Sigmoid colon (tissue), 7 donors: ENCODE measurements around the gene ASAH2B. TPM values are rescaled to one million over a fixed set of nuclear protein-coding genes. Genes with fewer than 3 reads are reported as not detected.

ENCODE experiments used
- DNase-seq: peaks from one replicate; pipeline ENCODE4 v3.0.0-alpha.2; 2019
- H3K27ac ChIP-seq, 4 donors: fragments of 200-600 bp; sonication (generic); one replicate each; pipeline ENCODE4 v1.5.1; 2016 to 2019; ENCODE audit warnings: mild to moderate bottlenecking in 1 of 4
- H3K27me3 ChIP-seq, 3 donors: fragments of 200-600 bp; sonication (generic); one replicate each; pipeline ENCODE4 v1.5.1; 2019; ENCODE audit warnings: mild to moderate bottlenecking in 1 of 3
- H3K36me3 ChIP-seq, 4 donors: fragments of 200-600 bp; sonication (generic); one replicate each; pipeline ENCODE4 v1.5.1; 2016 to 2019
- H3K4me1 ChIP-seq, 4 donors: fragments of 200-600 bp; sonication (generic); one replicate each; pipeline ENCODE4 v1.5.1; 2017 to 2019
- H3K4me3 ChIP-seq, 4 donors: fragments of 200-600 bp; sonication (generic); one replicate each; pipeline ENCODE4 v1.5.1; 2017 to 2019; ENCODE audit warnings: mild to moderate bottlenecking in 2 of 4, moderate library complexity in 1 of 4
- H3K9me3 ChIP-seq, 4 donors: fragments of 200-600 bp in 3 of 4; sonication (generic) in 3 of 4; one replicate each; pipeline versions ENCODE4 v1.5.1 to v1.6.1; 2013 to 2019
- EP300 ChIP-seq, 4 donors: sonication (generic); formaldehyde crosslinking; IDR thresholded peaks; one replicate each; pipeline ENCODE4 v1.6.1; 2017; ENCODE audit warnings: antibody characterized with exemption in 4 of 4
- POLR2A ChIP-seq, 2 donors: fragments of 450-650 bp; IDR thresholded peaks; one replicate each; pipeline ENCODE4 v1.6.1; 2016; ENCODE audit warnings: antibody characterized with exemption in 2 of 2, mild to moderate bottlenecking in 2 of 2, moderate library complexity in 2 of 2
- POLR2AphosphoS5 ChIP-seq, 4 donors: sonication (generic); formaldehyde crosslinking; IDR thresholded peaks; one replicate each; pipeline ENCODE4 v1.6.1; 2017; ENCODE audit warnings: antibody characterized with exemption in 4 of 4
- WGBS, 2 donors: extraction: QIAGEN DNeasy Blood & Tissue Kit; methylation state at CpG; one replicate each; pipeline ENCODE4 v1.1.7; 2013; 5-methylcytosine and 5-hydroxymethylcytosine counted together
- intact Hi-C: fragments of 100-400 bp; cut with DNase I; formaldehyde crosslinking; loops from one replicate; pipeline ENCODE4 v1.15.1; 2023
- polyA plus RNA-seq, 3 donors: library from polyadenylated mRNA; stranded (reverse); fragments of 200-250 nt; gene quantifications; one replicate each; pipeline ENCODE4 v1.2.3, GENCODE V29; 2013
- total RNA-seq, 4 donors: library from RNA; depleted of rRNA; stranded (reverse); fragments of >200 nt; gene quantifications; one replicate each; pipeline ENCODE4 v1.1.0, GENCODE V29; 2016
- TF ChIP-seq, protein P1 (sequence below), 4 experiments: fragments of 450-650 bp in 3 of 4; fragments of 200-600 bp in 1 of 4; IDR thresholded peaks; one replicate each; pipeline ENCODE4 v1.5.1; 2016 to 2019; ENCODE audit warnings: antibody characterized with exemption in 4 of 4, mild to moderate bottlenecking in 3 of 4, moderate library complexity in 2 of 4
- donor health status: healthy with polysubstance abuse.
- donor health status: Bipolar disorder and iron deficiency.
- donor health status: healthy.

Gene ASAH2B
- total and polyA plus RNA-seq, 7 donors: 1.6 to 3.2 (median 2.6) TPM

DNA sequence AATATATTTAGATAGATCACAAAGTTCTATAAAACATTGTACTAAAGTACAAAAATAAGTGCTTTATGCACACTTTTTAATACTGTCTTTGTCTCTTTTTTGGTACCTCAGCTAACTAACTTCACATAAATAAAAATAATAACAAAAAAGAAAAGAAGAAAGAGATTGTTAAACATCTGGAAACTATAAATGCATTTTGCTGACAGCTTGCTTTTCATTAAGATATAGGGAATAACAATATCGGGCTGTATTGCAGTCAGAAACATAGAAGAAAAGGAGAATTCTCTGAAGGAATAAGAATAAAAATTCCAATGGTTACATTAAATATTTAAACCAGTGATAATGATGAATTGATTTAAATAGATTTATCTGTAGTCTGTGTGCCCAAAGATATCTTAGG is 59.9 kb downstream of the ASAH2B start:
- WGBS, 2 donors: 92 to 93% methylated on average over 1 of the region's 1 CpG
- H3K27me3 ChIP-seq: no peaks in the 10 kb centered on the region

DNA sequence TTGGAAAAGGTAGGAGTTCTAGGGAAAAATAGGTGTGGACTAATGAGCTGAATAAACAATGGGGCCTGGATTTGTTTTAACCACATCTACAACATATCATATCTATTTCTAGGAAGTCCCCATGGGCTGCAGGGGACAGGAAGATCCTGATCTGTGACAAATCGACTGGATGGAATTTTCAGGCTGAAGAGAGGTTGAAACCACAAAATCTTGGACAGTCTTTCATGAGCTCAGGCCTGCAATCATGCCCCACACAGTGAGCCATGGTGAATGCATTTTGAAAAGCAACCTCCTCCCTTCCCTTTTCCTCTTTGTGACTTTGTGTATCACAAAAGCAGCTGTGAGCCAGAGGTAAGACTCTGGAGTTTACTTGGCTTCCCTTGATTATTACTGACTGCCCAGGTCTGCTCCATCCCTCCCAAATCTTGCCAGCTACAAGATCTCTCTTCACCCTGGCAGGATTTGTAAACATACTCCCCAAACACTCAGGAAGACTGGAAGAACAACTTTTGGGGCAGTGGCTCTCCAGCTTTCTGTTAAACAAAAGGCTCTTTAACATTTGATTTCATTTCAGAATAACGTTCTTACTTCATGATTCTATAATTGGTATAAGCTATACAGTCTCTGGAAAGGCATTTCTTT is 66.4 kb downstream of the ASAH2B start:
- Histone ChIP-seq H3K36me3 (no peaks in the 10 kb centered on the region), H3K27me3 (no peaks in the 10 kb centered on the region), H3K4me3 (no peak overlapping the region), H3K4me1 (no peaks in the 10 kb centered on the region), H3K9me3 (no peaks in the 10 kb centered on the region), H3K27ac (no peak overlapping the region)
- no peak for DNase-seq
- intact Hi-C loops: no loop called here
- WGBS, 2 donors: 30 to 47% methylated on average over 2 of the region's 2 CpGs
- no peak for TF ChIP-seq POLR2AphosphoS5 (IDR thresholded peaks at IDR 0.05)
- TF ChIP-seq, protein P1, sequence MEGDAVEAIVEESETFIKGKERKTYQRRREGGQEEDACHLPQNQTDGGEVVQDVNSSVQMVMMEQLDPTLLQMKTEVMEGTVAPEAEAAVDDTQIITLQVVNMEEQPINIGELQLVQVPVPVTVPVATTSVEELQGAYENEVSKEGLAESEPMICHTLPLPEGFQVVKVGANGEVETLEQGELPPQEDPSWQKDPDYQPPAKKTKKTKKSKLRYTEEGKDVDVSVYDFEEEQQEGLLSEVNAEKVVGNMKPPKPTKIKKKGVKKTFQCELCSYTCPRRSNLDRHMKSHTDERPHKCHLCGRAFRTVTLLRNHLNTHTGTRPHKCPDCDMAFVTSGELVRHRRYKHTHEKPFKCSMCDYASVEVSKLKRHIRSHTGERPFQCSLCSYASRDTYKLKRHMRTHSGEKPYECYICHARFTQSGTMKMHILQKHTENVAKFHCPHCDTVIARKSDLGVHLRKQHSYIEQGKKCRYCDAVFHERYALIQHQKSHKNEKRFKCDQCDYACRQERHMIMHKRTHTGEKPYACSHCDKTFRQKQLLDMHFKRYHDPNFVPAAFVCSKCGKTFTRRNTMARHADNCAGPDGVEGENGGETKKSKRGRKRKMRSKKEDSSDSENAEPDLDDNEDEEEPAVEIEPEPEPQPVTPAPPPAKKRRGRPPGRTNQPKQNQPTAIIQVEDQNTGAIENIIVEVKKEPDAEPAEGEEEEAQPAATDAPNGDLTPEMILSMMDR (IDR thresholded peaks at IDR 0.05): no peak
- TF ChIP-seq POLR2A (IDR thresholded peaks at IDR 0.05): no peak
- no peak for TF ChIP-seq EP300 (IDR thresholded peaks at IDR 0.05)

More for the DNA sequence above, 59.9 kb downstream of the ASAH2B start:
- TF ChIP-seq, protein P1 (IDR thresholded peaks at IDR 0.05): no peak
- TF ChIP-seq POLR2A (IDR thresholded peaks at IDR 0.05) (no peak), POLR2AphosphoS5 (IDR thresholded peaks at IDR 0.05) (no peak), EP300 (IDR thresholded peaks at IDR 0.05) (no peak)
- Histone ChIP-seq H3K4me1 (no peaks in the 10 kb centered on the region), H3K27ac (no peak overlapping the region), H3K9me3 (no peaks in the 10 kb centered on the region), H3K4me3 (no peak overlapping the region), H3K36me3 (no peaks in the 10 kb centered on the region)
- DNase-seq: no peak
- intact Hi-C loops: no loop called here

DNA sequence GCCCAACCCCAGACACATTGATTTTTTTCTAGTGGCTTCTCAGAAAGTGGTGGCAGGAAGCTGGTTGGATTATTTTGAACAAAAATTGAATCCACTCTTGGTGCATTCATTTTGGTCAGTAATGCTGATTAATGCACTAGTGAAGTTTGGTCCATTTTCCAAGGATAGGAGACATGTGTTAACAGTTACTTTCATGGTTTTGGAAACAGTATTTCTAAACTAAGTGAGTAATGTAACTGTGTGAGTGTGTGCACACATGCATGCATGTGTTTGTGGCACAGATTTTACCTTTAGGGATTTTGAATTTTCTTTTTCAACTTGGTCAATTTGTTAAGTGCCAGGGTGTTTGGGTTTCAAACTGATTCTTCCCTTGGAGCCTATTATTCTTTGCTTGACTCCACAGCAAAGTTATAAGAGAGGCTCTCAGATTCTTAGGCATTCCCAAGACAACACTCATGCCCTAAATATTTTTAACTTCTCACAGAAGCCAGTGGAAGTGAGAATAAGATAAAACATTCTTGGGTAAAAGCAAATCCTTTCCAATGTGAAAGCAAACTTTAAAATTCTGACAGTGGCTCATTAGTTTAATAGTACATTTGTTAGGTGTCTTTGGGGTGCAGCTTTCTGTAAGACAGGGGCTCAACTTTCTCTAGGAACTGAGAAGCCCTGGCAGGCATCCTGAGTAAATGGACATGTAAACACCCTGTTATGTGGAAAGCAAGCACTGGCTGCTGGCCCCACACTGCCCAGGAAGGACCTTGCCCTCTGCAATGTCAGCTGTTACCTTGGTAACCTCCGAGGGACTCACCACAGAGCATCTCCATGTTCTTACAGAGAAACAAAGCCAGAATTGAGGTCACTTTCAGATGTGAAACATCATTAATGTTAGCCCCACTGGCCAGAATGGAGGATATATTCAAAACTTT is 68.4 kb downstream of the ASAH2B start:
- Histone ChIP-seq H3K36me3 (no peaks in the 10 kb centered on the region), H3K27ac (no peak overlapping the region), H3K27me3 (no peaks in the 10 kb centered on the region), H3K9me3 (no peaks in the 10 kb centered on the region), H3K4me3 (no peak overlapping the region), H3K4me1 (no peaks in the 10 kb centered on the region)
- intact Hi-C loops: no loop called here
- TF ChIP-seq POLR2AphosphoS5 (IDR thresholded peaks at IDR 0.05) (no peak), EP300 (IDR thresholded peaks at IDR 0.05) (no peak), POLR2A (IDR thresholded peaks at IDR 0.05) (no peak)
- TF ChIP-seq, protein P1 (IDR thresholded peaks at IDR 0.05): no peak
- DNase-seq: no peak
- WGBS, 2 donors: 11 to 27% methylated on average over 1 of the region's 1 CpG

Other genes with a start within 250 kb of the ASAH2B start
- 10 to 100 TPM; 55.7 to 81.3 (median 62.3) TPM for gene SGMS1, start 116.0 kb upstream of the ASAH2B start, total RNA-seq
- gene SGMS1, start 116.0 kb upstream of the ASAH2B start, polyA plus RNA-seq: 1 to 10 TPM; 3.5 to 9.1 (median 3.6) TPM
- gene A1CF, start 145.7 kb downstream of the ASAH2B start, total RNA-seq: 1 to 10 TPM in 1 of 4 donors, under 1 TPM in 1, not detected in 2; 0.36 to 1.7 TPM
- gene A1CF, start 145.7 kb downstream of the ASAH2B start, polyA plus RNA-seq: 10 to 100 TPM in 2 of 3 donors, 1 to 10 TPM in 1; 8.4 to 22.0 (median 13.8) TPM